ENCODE data around the gene KIAA0753.
A peak's percentile ranks its signal among the peaks of the same experiment; 100 is the strongest.

KIAA0753 gene

DNA sequence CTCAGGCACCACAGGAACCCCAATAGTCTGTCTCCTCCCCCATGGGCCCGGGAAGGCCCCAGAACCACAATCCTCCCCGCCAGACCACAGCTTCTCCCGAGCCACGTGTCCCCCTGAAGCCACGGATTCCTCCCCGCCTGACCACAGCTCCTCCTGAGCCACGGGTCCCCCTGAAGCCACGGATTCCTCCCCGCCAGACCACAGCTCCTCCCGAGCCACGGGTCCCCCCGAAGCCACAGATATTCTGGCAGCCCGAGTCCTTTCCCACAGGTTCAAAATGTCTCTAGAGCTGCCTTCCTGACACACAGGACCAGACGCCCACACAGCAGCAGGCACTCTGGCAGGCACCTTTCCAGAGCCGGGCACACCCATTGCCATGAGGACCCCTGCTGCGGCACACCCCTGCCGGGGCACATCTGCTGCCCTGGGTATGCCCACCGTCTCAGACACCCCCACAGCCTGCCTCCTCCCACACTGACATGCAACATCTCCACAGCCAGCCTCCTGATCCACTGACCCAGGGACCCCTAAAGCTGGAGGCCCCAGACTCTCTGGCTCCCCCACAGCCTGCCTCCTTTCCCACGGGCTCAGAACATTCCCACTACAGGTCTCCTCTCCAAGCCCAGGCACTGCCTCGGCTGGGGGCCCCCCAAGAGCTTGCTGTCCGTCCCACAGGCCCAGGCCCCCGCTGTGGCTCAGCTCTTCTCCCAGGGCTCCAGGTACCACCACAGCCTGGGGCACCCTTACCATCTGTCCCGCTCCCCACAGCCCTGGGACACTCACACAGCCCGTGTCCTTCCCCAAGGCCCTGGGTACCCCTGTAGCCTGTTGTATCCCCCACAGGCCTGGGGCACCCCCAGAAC lies 2.2 kb downstream of the KIAA0753 start:
- no peaks in the 10 kb centered on the region for H3K9me3 ChIP-seq (ENCODE audit: control insufficient read depth, insufficient read depth, low read length)
- H3K4me2 ChIP-seq (ENCODE audit: low read length): peak overlapping the region; percentile 91
- TF ChIP-seq, protein P1, sequence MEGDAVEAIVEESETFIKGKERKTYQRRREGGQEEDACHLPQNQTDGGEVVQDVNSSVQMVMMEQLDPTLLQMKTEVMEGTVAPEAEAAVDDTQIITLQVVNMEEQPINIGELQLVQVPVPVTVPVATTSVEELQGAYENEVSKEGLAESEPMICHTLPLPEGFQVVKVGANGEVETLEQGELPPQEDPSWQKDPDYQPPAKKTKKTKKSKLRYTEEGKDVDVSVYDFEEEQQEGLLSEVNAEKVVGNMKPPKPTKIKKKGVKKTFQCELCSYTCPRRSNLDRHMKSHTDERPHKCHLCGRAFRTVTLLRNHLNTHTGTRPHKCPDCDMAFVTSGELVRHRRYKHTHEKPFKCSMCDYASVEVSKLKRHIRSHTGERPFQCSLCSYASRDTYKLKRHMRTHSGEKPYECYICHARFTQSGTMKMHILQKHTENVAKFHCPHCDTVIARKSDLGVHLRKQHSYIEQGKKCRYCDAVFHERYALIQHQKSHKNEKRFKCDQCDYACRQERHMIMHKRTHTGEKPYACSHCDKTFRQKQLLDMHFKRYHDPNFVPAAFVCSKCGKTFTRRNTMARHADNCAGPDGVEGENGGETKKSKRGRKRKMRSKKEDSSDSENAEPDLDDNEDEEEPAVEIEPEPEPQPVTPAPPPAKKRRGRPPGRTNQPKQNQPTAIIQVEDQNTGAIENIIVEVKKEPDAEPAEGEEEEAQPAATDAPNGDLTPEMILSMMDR (IDR thresholded peaks at IDR 0.05; ENCODE audit: low read depth, low read length, poor library complexity, severe bottlenecking): no peak
- TF ChIP-seq EZH2phosphoT487 (IDR thresholded peaks at IDR 0.05; ENCODE audit: borderline replicate concordance, low read length): no peak
- peaks cover 26% of the 10 kb centered on the region for H3K4me1 ChIP-seq (ENCODE audit: control insufficient read depth, low read length)
- no peaks in the 10 kb centered on the region for H3K27me3 ChIP-seq (ENCODE audit: control insufficient read depth, low read length)
- H3K9me2 ChIP-seq (replicated peaks; ENCODE audit: control insufficient read depth, low read length): no peaks in the 10 kb centered on the region
- peaks cover 10% of the 10 kb centered on the region; the same call in 1 of the 2 replicates for H4K20me1 ChIP-seq (ENCODE audit: control insufficient read depth, insufficient read depth, low read depth, low read length)
- H3K27ac ChIP-seq (ENCODE audit: low read depth, low read length): no peak overlapping the region
- peaks cover 7% of the 10 kb centered on the region; the same call in 1 of the 2 replicates for H3F3A ChIP-seq (ENCODE audit: control insufficient read depth, insufficient read depth)
- H3K79me2 ChIP-seq (ENCODE audit: control insufficient read depth, low read length): peaks cover 54% of the 10 kb centered on the region
- H3K4me3 ChIP-seq (ENCODE audit: low read length): peak overlapping the region; percentile 98; the same call in 1 of the 2 replicates
- H3K36me3 ChIP-seq (ENCODE audit: control insufficient read depth, low read length): peaks cover 40% of the 10 kb centered on the region

DNA sequence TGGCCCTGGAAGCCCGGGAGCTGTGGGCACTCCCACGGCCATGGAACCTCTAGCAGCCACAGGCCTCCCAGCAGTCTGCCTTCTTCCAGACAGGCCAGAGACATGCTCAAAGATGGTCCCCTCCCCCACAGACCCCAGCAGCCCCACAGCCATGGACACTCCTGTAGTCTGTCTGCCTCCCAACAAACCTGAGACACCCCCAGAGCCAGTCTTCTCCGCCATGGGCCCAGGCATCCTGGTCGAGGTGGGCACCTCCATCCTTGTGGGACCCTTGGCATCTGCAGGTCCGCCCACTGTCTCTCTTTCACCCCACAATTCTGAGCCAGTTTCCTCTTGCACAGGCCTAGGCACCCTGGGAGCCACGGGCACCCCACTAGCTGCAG lies 3.1 kb downstream of the KIAA0753 start:
- TF ChIP-seq, protein P1 (IDR thresholded peaks at IDR 0.05; ENCODE audit: low read depth, low read length, poor library complexity, severe bottlenecking): no peak
- no peak for TF ChIP-seq EZH2phosphoT487 (IDR thresholded peaks at IDR 0.05; ENCODE audit: borderline replicate concordance, low read length)
- Histone ChIP-seq H3K27me3 (ENCODE audit: control insufficient read depth, low read length) (no peaks in the 10 kb centered on the region), H3K9me3 (ENCODE audit: control insufficient read depth, insufficient read depth, low read length) (no peaks in the 10 kb centered on the region), H3K36me3 (ENCODE audit: control insufficient read depth, low read length) (peaks cover 40% of the 10 kb centered on the region), H3K4me1 (ENCODE audit: control insufficient read depth, low read length) (peaks cover 20% of the 10 kb centered on the region), H3F3A (ENCODE audit: control insufficient read depth, insufficient read depth) (peaks cover under 1% of the 10 kb centered on the region; the same call in 1 of the 2 replicates), H3K4me3 (ENCODE audit: low read length) (no peak overlapping the region), H3K4me2 (ENCODE audit: low read length) (no peak overlapping the region), H3K27ac (ENCODE audit: low read depth, low read length) (no peak overlapping the region), H4K20me1 (ENCODE audit: control insufficient read depth, insufficient read depth, low read depth, low read length) (peaks cover 10% of the 10 kb centered on the region; the same call in 1 of the 2 replicates), H3K9me2 (replicated peaks; ENCODE audit: control insufficient read depth, low read length) (no peaks in the 10 kb centered on the region), H3K79me2 (ENCODE audit: control insufficient read depth, low read length) (peaks cover 46% of the 10 kb centered on the region)

DNA sequence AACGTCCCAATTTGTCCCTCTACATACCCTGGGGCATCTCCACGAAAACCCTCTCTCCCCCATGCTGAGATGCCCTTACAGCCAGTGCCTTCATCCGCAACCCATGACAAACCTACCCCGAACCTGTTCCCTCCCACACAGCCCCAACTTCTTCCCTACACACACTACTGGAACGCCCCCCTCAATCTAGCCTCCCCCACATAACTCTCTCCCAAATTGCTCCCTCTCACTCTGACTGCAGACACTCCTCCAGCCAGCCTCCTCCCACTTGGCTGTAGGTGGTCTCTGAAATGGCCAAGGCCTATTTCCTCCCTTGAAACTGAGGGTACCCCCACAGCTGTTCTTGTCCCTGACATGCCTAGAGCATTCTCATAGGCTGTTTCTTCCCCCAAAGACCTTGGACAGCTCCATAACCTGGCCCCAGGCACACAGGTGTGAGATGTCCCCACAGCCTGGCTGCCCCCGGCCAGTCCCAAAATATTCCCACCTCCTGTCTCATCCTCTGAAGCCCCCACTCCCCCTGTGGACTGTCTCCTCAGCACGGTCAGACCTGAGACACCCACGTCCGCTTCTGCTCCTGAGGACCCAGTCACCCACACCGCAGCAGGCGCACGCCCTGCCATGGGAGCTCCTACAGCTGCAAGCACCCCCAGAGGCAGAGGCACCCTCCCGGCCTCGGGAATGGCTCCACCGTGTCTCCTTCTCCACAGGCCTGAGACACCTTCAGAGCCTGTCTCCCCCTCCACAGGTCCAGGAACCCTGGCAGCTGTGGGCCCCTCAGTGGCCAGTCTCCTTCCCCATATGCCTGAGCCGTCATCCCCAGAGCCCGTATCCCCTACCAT lies 3.7 kb downstream of the KIAA0753 start:
- Histone ChIP-seq H3K36me3 (ENCODE audit: control insufficient read depth, low read length) (peaks cover 40% of the 10 kb centered on the region), H3K27me3 (ENCODE audit: control insufficient read depth, low read length) (no peaks in the 10 kb centered on the region), H3K27ac (ENCODE audit: low read depth, low read length) (no peak overlapping the region), H3K4me1 (ENCODE audit: control insufficient read depth, low read length) (peaks cover 13% of the 10 kb centered on the region), H3K4me2 (ENCODE audit: low read length) (no peak overlapping the region), H4K20me1 (ENCODE audit: control insufficient read depth, insufficient read depth, low read depth, low read length) (0 out of 2 replicates have a peak, but pooled peaks cover 3% of the 10 kb centered on the region), H3K4me3 (ENCODE audit: low read length) (no peak overlapping the region), H3F3A (ENCODE audit: control insufficient read depth, insufficient read depth) (no peaks in the 10 kb centered on the region), H3K79me2 (ENCODE audit: control insufficient read depth, low read length) (peaks cover 40% of the 10 kb centered on the region), H3K9me2 (replicated peaks; ENCODE audit: control insufficient read depth, low read length) (no peaks in the 10 kb centered on the region), H3K9me3 (ENCODE audit: control insufficient read depth, insufficient read depth, low read length) (no peaks in the 10 kb centered on the region)
- TF ChIP-seq, protein P1 (IDR thresholded peaks at IDR 0.05; ENCODE audit: low read depth, low read length, poor library complexity, severe bottlenecking): no peak
- no peak for TF ChIP-seq EZH2phosphoT487 (IDR thresholded peaks at IDR 0.05; ENCODE audit: borderline replicate concordance, low read length)
